ENCODE measurements around the gene CCDC182. TPM values are rescaled to one million over a fixed set of nuclear protein-coding genes. Genes with fewer than 3 reads are reported as not detected.

CCDC182 gene
- total and polyA plus RNA-seq, 2 of the 13 experiments (the other 11 are each of a cell fraction or from before 2014, with no cell fraction given): not detected

DNA sequence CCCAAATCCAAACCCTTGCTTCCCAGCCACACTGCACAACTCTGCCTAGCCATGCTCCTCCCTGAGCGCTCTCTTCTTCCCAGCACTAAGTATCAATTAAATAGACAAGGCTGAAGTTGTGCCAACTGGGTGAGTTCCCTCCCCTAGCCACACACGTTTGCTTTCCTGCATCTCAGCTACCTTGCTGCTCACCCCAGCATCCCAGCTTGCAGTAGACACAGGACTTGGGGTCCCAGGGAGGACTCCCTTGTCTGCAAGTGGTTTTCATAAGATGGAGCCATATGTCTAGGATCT, 4.9 kb downstream of the CCDC182 start:
- TF ChIP-seq ZNF44 (CRISPR knock-in tag; IDR thresholded peaks at IDR 0.05): 0 out of 2 replicates have a peak, but pooled peaks have one; percentile 48
- TF ChIP-seq, protein P1, sequence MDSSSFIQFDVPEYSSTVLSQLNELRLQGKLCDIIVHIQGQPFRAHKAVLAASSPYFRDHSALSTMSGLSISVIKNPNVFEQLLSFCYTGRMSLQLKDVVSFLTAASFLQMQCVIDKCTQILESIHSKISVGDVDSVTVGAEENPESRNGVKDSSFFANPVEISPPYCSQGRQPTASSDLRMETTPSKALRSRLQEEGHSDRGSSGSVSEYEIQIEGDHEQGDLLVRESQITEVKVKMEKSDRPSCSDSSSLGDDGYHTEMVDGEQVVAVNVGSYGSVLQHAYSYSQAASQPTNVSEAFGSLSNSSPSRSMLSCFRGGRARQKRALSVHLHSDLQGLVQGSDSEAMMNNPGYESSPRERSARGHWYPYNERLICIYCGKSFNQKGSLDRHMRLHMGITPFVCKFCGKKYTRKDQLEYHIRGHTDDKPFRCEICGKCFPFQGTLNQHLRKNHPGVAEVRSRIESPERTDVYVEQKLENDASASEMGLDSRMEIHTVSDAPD (CRISPR knock-in tag; IDR thresholded peaks at IDR 0.05): no peak
- no peak for TF ChIP-seq ZNF883 (CRISPR knock-in tag; IDR thresholded peaks at IDR 0.05; ENCODE audit: not compliant biosample characterization)
- no peak for TF ChIP-seq SIX1 (CRISPR knock-in tag; IDR thresholded peaks at IDR 0.05; ENCODE audit: borderline replicate concordance)
- no peak for TF ChIP-seq ZFP62 (CRISPR knock-in tag; IDR thresholded peaks at IDR 0.05)
- TF ChIP-seq, protein P2, sequence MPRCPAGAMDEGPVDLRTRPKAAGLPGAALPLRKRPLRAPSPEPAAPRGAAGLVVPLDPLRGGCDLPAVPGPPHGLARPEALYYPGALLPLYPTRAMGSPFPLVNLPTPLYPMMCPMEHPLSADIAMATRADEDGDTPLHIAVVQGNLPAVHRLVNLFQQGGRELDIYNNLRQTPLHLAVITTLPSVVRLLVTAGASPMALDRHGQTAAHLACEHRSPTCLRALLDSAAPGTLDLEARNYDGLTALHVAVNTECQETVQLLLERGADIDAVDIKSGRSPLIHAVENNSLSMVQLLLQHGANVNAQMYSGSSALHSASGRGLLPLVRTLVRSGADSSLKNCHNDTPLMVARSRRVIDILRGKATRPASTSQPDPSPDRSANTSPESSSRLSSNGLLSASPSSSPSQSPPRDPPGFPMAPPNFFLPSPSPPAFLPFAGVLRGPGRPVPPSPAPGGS (CRISPR knock-in tag; IDR thresholded peaks at IDR 0.05): 0 out of 2 replicates have a peak, but pooled peaks have one; percentile 5
- Histone ChIP-seq H3K27me3 (ENCODE audit: control insufficient read depth in 1 of 2, insufficient read depth in 2 of 2, low read length in 2 of 2) (peaks cover 0 to 32% of the 10 kb centered on the region in 2 experiments; a peak in 3 of 5 replicates), H3K9me3 (ENCODE audit: low read length) (no peaks in the 10 kb centered on the region), H3K9ac (ENCODE audit: insufficient read depth, low read depth, low read length) (no peak overlapping the region), H3K79me2 (ENCODE audit: insufficient read depth, low read length) (no peaks in the 10 kb centered on the region), H4K20me1 (ENCODE audit: insufficient read depth, low read length) (no peaks in the 10 kb centered on the region), H3K4me2 (ENCODE audit: low read depth, low read length) (no peak overlapping the region), H3K36me3 (replicated peaks in 1 of 2; ENCODE audit: control insufficient read depth in 1 of 2, insufficient read depth in 2 of 2, low read length in 2 of 2) (no peaks in the 10 kb centered on the region), H3K4me3 (replicated peaks in 1 of 3; ENCODE audit: insufficient read depth in 1 of 3, low read depth in 2 of 3, low read length in 3 of 3) (no peak overlapping the region), H2AFZ (ENCODE audit: low read length) (no peak overlapping the region), H3K27ac (ENCODE audit: extremely low read length, insufficient read depth, low read length) (no peak overlapping the region), H3K4me1 (ENCODE audit: insufficient read depth, low read length) (no peaks in the 10 kb centered on the region)
- in situ Hi-C loops (cut with HindIII; ENCODE audit: extremely low pct_ligation_motif_present, low pct_unique_long_range_greater_than_20kb): loop anchor here (10.0 kb wide), 1 partner anchor 495 kb away; no protein-coding TSS in a partner anchor
- intact Hi-C loops (cut with micrococcal nuclease; ENCODE audit: unreplicated experiment): loop anchor here (2.0 to 10.0 kb wide), 3 partner anchors 65 to 609 kb away; no protein-coding TSS in a partner anchor
- POLR2A ChIA-PET: no interaction called here
- CTCF ChIA-PET (ENCODE audit: low intra/inter-chr PET ratio, low total read pairs): interaction anchor here (1.3 to 1.7 kb wide), 2 partner anchors 609 to 611 kb away, joined by 4 to 15 read pairs; no protein-coding TSS in a partner anchor
- 26% methylated on average over 2 of the region's 2 CpGs for WGBS (ENCODE audit: low lambda C conversion rate)
- BruUV-seq (replicated peaks): no TSS peak
- ATAC-seq (no peak), FAIRE-seq (no peak), DNase-seq (ENCODE audit: low spot score) (no peak)

Data from HepG2 (cell line).